22Rv1 (cell line): ENCODE data around the gene PARD3B.

Experiments
- ZFX ChIP-seq: fragments of 450-650 bp; IDR thresholded peaks from 2 replicates; pipeline ENCODE4 v1.6.1; 2017; ENCODE audit warnings: antibody characterized with exemption, borderline replicate concordance
- TF ChIP-seq, protein P1 (sequence below): fragments of 450-650 bp; IDR thresholded peaks from 2 replicates; pipeline ENCODE4 v1.5.1; 2017; ENCODE audit warnings: mild to moderate bottlenecking

DNA sequence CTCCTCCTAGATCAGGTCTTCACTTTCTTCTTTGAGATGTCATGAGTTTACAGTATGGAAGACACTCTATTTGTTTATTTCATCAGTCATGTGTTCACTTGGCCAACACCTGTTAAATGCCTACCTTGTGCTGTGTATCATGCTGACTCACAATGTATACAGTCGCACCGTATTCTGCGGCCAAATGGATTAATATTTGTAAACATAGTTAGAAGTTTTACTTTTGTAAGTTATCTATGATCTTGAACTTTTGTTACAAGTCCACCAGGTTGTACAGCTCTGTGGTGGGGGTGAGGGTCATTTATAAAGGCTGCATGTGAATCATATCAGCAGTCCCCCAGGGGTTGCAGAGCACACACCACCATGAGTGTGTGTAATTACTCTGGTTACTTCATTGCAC lies 728.4 kb downstream of the PARD3B start:
- TF ChIP-seq, protein P1, sequence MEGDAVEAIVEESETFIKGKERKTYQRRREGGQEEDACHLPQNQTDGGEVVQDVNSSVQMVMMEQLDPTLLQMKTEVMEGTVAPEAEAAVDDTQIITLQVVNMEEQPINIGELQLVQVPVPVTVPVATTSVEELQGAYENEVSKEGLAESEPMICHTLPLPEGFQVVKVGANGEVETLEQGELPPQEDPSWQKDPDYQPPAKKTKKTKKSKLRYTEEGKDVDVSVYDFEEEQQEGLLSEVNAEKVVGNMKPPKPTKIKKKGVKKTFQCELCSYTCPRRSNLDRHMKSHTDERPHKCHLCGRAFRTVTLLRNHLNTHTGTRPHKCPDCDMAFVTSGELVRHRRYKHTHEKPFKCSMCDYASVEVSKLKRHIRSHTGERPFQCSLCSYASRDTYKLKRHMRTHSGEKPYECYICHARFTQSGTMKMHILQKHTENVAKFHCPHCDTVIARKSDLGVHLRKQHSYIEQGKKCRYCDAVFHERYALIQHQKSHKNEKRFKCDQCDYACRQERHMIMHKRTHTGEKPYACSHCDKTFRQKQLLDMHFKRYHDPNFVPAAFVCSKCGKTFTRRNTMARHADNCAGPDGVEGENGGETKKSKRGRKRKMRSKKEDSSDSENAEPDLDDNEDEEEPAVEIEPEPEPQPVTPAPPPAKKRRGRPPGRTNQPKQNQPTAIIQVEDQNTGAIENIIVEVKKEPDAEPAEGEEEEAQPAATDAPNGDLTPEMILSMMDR: no peak
- no peak for TF ChIP-seq ZFX
